Activated B cell treated with CpG ODN at 0.5 μM for 24 hours (primary cell): ENCODE data around the gene TBX10. TPM values are rescaled to one million over a fixed set of nuclear protein-coding genes. Genes with fewer than 3 reads are reported as not detected.
A peak's percentile ranks its signal among the peaks of the same experiment; 100 is the strongest.

Experiments
- ATAC-seq: fragments of 200-7000 bp; cut with Tn5 transposase; one replicate; pipeline ENCODE4 v1.10.0; 2021; ENCODE audit warnings: low read depth, mild to moderate bottlenecking, moderate library complexity
- CTCF ChIA-PET: fragments of 350-600 bp; sonication (Branson Sonifier 250); formaldehyde crosslinking; loops from one replicate; lab custom pipeline; 2021; ENCODE audit warnings: antibody characterized with exemption; lab: Charles Lee
- POLR2A ChIA-PET: fragments of 350-600 bp; sonication (Branson Sonifier 250); formaldehyde crosslinking; loops from one replicate; lab custom pipeline; 2021; ENCODE audit warnings: antibody characterized with exemption; lab: Charles Lee
- DNase-seq: peaks from one replicate; pipeline ENCODE4 v3.0.0; 2022
- H3K27ac Mint-ChIP-seq: one replicate; pipeline ENCODE4 v1.8.0; 2020; ENCODE audit warnings: mixed read lengths
- H3K27me3 Mint-ChIP-seq: one replicate; pipeline ENCODE4 v1.8.0; 2021; ENCODE audit warnings: mixed read lengths
- H3K36me3 Mint-ChIP-seq: one replicate; pipeline ENCODE4 v1.8.0; 2021; ENCODE audit warnings: low read depth, mixed read lengths
- H3K4me1 Mint-ChIP-seq: one replicate; pipeline ENCODE4 v1.8.0; 2021; ENCODE audit warnings: mixed read lengths
- H3K4me3 Mint-ChIP-seq: one replicate; pipeline ENCODE4 v1.8.0; 2020; ENCODE audit warnings: mild to moderate bottlenecking, mixed read lengths
- H3K9me3 Mint-ChIP-seq: one replicate; pipeline ENCODE4 v1.8.0; 2020; ENCODE audit warnings: mixed read lengths
- CTCF ChIP-seq: fragments of 200-600 bp; IDR thresholded peaks from one replicate; pipeline ENCODE4 v1.8.0; 2022; ENCODE audit warnings: antibody characterized with exemption, mild to moderate bottlenecking
- intact Hi-C: fragments of 100-400 bp; cut with micrococcal nuclease; formaldehyde crosslinking; loops from one replicate; pipeline ENCODE4 v1.15.1; 2024
- total RNA-seq: library from RNA; stranded (reverse); gene quantifications from 2 replicates; pipeline ENCODE4 v1.2.3, GENCODE V29; 2022

The TBX10 gene
- total RNA-seq, 1 donor from 2014 or later, result not detected

- POLR2A ChIA-PET, result interaction anchor here (0.8 to 4.9 kb wide), 4 partner anchors 22 to 241 kb away, joined by 3 to 66 read pairs (median 15); partner anchors contain the start of gene NUDT8
- H3K27me3 Mint-ChIP-seq, result no peaks in the 10 kb centered on the region
- ATAC-seq, result no peak
- H3K4me1 Mint-ChIP-seq, result peaks cover 83% of the 10 kb centered on the region
- no peak for TF ChIP-seq CTCF
- peaks cover 2% of the 10 kb centered on the region for H3K9me3 Mint-ChIP-seq
- peak overlapping the region; percentile 84 for H3K4me3 Mint-ChIP-seq
- H3K36me3 Mint-ChIP-seq, result peaks cover 32% of the 10 kb centered on the region
- intact Hi-C loops, result loop anchor here (5.0 kb wide), 2 partner anchors 184 to 234 kb away; partner anchors contain the start of genes POLD4, PPP1CA and TBC1D10C
- CTCF ChIA-PET, result interaction anchor here (2.3 kb wide), 1 partner anchor 44 kb away, joined by 8 read pairs; the partner anchor contains the start of gene NUDT8
- peak overlapping the region; percentile 99 for H3K27ac Mint-ChIP-seq
- DNase-seq, result no peak
Observed at GRCh38 chr11:67585911-67586310, 53.7 kb downstream of the TBX10 start.

DNA sequence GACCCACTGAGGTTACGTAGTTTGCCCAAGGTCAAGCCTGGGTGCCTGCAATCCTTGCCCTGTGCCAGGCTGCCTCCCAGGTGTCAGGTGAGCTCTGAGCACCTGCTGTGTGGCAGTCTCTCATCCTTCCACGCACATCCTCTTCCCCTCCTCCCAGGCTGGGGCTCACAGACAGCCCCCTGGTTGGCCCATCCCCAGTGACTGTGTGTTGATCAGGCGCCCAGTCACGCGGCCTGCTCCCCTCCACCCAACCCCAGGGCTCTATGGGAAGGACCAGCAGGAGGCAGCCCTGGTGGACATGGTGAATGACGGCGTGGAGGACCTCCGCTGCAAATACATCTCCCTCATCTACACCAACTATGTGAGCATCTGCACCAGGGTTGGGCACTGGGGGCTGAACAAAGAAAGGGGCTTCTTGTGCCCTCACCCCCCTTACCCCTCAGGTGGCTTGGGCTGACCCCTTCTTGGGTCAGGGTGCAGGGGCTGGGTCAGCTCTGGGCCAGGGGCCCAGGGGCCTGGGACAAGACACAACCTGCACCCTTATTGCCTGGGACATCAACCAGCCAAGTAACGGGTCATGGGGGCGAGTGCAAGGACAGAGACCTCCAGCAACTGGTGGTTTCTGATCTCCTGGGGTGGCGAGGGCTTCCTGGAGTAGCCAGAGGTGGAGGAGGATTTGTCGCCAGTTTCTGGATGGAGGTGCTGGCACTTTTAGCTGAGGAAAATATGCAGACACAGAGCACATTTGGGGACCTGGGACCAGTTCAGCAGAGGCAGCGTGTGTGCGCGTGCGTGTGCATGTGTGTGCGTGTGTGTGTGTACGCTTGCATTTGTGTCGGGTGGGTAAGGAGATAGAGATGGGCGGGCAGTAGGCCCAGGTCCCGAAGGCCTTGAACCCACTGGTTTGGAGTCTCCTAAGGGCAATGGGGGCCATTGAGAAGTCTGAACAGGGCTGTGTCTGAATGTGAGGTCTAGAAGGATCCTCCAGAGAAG is 54.4 kb downstream of the TBX10 start:
- Mint-ChIP-seq H3K4me1 (peaks cover 81% of the 10 kb centered on the region), H3K27me3 (no peaks in the 10 kb centered on the region), H3K4me3 (peak overlapping the region; percentile 84), H3K9me3 (peaks cover 2% of the 10 kb centered on the region), H3K27ac (peak overlapping the region; percentile 99), H3K36me3 (peaks cover 32% of the 10 kb centered on the region)
- DNase-seq, result no peak
- CTCF ChIA-PET, result interaction anchor here (1.7 to 2.3 kb wide), 2 partner anchors 13 to 44 kb away, joined by 5 to 8 read pairs; partner anchors contain the start of gene NUDT8
- no peak for ATAC-seq
- no peak for TF ChIP-seq CTCF
- intact Hi-C loops, result loop anchor here (5.0 kb wide), 2 partner anchors 183 to 233 kb away; partner anchors contain the start of genes POLD4, PPP1CA and TBC1D10C
- POLR2A ChIA-PET, result interaction anchor here (0.6 to 4.9 kb wide), 12 partner anchors 9 to 184 kb away, joined by 3 to 66 read pairs (median 8); partner anchors contain the start of genes NDUFV1, NUDT8, PPP1CA and PTPRCAP

- ATAC-seq, result no peak
- TF ChIP-seq CTCF, result no peak
- Mint-ChIP-seq H3K4me3 (peak overlapping the region; percentile 84), H3K9me3 (peaks cover 2% of the 10 kb centered on the region), H3K27me3 (no peaks in the 10 kb centered on the region), H3K4me1 (peaks cover 79% of the 10 kb centered on the region), H3K27ac (peak overlapping the region; percentile 99), H3K36me3 (peaks cover 32% of the 10 kb centered on the region)
- POLR2A ChIA-PET, result interaction anchor here (0.5 to 4.9 kb wide), 20 partner anchors 10 to 316 kb away, joined by 3 to 66 read pairs (median 6); partner anchors contain the start of genes ACY3, AIP, ANKRD13D and CDK2AP2
- CTCF ChIA-PET, result interaction anchor here (1.0 to 2.3 kb wide), 6 partner anchors 12 to 75 kb away, joined by 3 to 9 read pairs (median 4); partner anchors contain the start of gene NUDT8
- peak; percentile 31 for DNase-seq
- intact Hi-C loops, result no loop called here
Observed at GRCh38 chr11:67584205-67584880, 55.2 kb downstream of the TBX10 start.

GRCh38 chr11:67583247-67584204 is 56.0 kb downstream of the TBX10 start, which contains the start of gene GSTP1:
TSS of gene GSTP1 (plus strand) at chr11:67583812. CDS start at chr11:67583844, 32 bp downstream.
- ATAC-seq, result peak; percentile 76
- CTCF ChIA-PET, result interaction anchor here (1.0 to 2.3 kb wide), 8 partner anchors 11 to 76 kb away, joined by 3 to 9 read pairs (median 4); partner anchors contain the start of gene NUDT8
- H3K4me1 Mint-ChIP-seq, result peaks cover 76% of the 10 kb centered on the region

More at GRCh38 chr11:67583247-67584204, 56.0 kb downstream of the TBX10 start, which contains the start of gene GSTP1:
- Mint-ChIP-seq H3K9me3 (peaks cover 2% of the 10 kb centered on the region), H3K27ac (peak within 1 kb of the TSS; percentile 99), H3K4me3 (peak within 1 kb of the TSS; percentile 89), H3K27me3 (no peaks in the 10 kb centered on the region), H3K36me3 (peaks cover 32% of the 10 kb centered on the region)
- TF ChIP-seq CTCF, result no peak
- DNase-seq, result peak; percentile 84
- intact Hi-C loops, result loop anchor here (1.0 kb wide), 4 partner anchors 11 to 46 kb away; partner anchors contain the start of genes NDUFV1 and NUDT8
- POLR2A ChIA-PET, result interaction anchor here (0.5 to 4.9 kb wide), 22 partner anchors 11 to 315 kb away, joined by 3 to 66 read pairs (median 6); partner anchors contain the start of genes ACY3, AIP, ANKRD13D and CDK2AP2
